Esophagus squamous epithelium (tissue), 5 donors: Measurements from ENCODE around the gene EIF3B. TPM values are rescaled to one million over a fixed set of nuclear protein-coding genes. Genes with fewer than 3 reads are reported as not detected.

Experiments used
- DNase-seq: peaks from one replicate; lab custom pipeline; 2025; lab: John Stamatoyannopoulos, UW
- H3K27ac ChIP-seq, 4 donors: fragments of 200-600 bp; sonication (generic); one replicate each; pipeline ENCODE4 v1.5.1; 2016 to 2019; ENCODE audit warnings: mild to moderate bottlenecking in 1 of 4
- H3K27me3 ChIP-seq, 4 donors: fragments of 200-600 bp; sonication (generic); 1 replicate in 3 of 4; 2 replicates in 1 of 4; pipeline versions ENCODE4 v1.5.1 to v1.6.0; 2017 to 2021; ENCODE audit warnings: antibody characterized with exemption in 1 of 4
- H3K36me3 ChIP-seq, 3 donors: fragments of 200-600 bp; sonication (generic); one replicate each; pipeline ENCODE4 v1.5.1; 2016 to 2019
- H3K4me1 ChIP-seq, 3 donors: fragments of 200-600 bp; sonication (generic); one replicate each; pipeline ENCODE4 v1.5.1; 2017 to 2019
- H3K4me3 ChIP-seq, 4 donors: fragments of 200-600 bp; sonication (generic); 1 replicate in 3 of 4; 2 replicates in 1 of 4; pipeline ENCODE4 v1.5.1; 2016 to 2019; ENCODE audit warnings: mild to moderate bottlenecking in 2 of 4, moderate library complexity in 1 of 4
- H3K9me3 ChIP-seq, 3 donors: fragments of 200-600 bp; sonication (generic); one replicate each; pipeline ENCODE4 v1.5.1; 2016 to 2019
- CTCF ChIP-seq, 6 experiments: fragments of 450-650 bp in 4 of 6; fragments of 200-600 bp in 2 of 6; sonication (generic) in 2 of 6; IDR thresholded peaks; one replicate each; pipeline ENCODE4 v1.5.1; 2016 to 2019; ENCODE audit warnings: antibody characterized with exemption in 6 of 6, mild to moderate bottlenecking in 4 of 6, moderate library complexity in 4 of 6
- POLR2A ChIP-seq, 4 donors: fragments of 450-650 bp; IDR thresholded peaks; one replicate each; pipeline ENCODE4 v1.6.1; 2017; ENCODE audit warnings: antibody characterized with exemption in 4 of 4, mild to moderate bottlenecking in 4 of 4, moderate library complexity in 3 of 4
- WGBS, 2 donors: methylation state at CpG; one replicate each; pipeline ENCODE4 v1.1.5; 2018; 5-methylcytosine and 5-hydroxymethylcytosine counted together
- intact Hi-C: fragments of 100-400 bp; cut with DNase I; formaldehyde crosslinking; loops from one replicate; pipeline ENCODE4 v1.15.0; 2022
- total RNA-seq, 4 donors: library from RNA; depleted of rRNA; stranded (reverse); fragments of >200 nt; gene quantifications; one replicate each; pipeline ENCODE4 v1.1.0, GENCODE V29; 2016
- donor health status: DM: yes; HTN: yes; CAD: no.

EIF3B gene
- total RNA-seq, 4 donors from 2014 or later, result 127 to 155 (median 136) TPM

GRCh38 chr7:2379821-2380450, 25.3 kb downstream of the EIF3B start:
- Histone ChIP-seq H3K4me1 (no peaks in the 10 kb centered on the region), H3K36me3 (peaks cover 43 to 95% (median 58%) of the 10 kb centered on the region in 3 donors), H3K4me3 (no peak overlapping the region), H3K9me3 (no peaks in the 10 kb centered on the region), H3K27me3 (no peaks in the 10 kb centered on the region), H3K27ac (no peak overlapping the region)
- no peak for DNase-seq
- WGBS, 2 donors, result 86 to 87% methylated on average over 8 to 19 of the region's 34 CpGs
- intact Hi-C loops, result no loop called here
- TF ChIP-seq POLR2A (IDR thresholded peaks at IDR 0.05), result no peak
- TF ChIP-seq CTCF (IDR thresholded peaks at IDR 0.05), result no peak

- H3K4me1 ChIP-seq, result no peaks in the 10 kb centered on the region
- H3K36me3 ChIP-seq, result peaks cover 38 to 89% (median 53%) of the 10 kb centered on the region in 3 donors
- DNase-seq, result no peak
- H3K27me3 ChIP-seq, result no peaks in the 10 kb centered on the region
- H3K4me3 ChIP-seq, result no peak overlapping the region
- intact Hi-C loops, result no loop called here
- WGBS, 2 donors, result 90 to 95% methylated on average over 5 to 23 of the region's 23 CpGs
- H3K27ac ChIP-seq, result no peak overlapping the region
- no peaks in the 10 kb centered on the region for H3K9me3 ChIP-seq
- TF ChIP-seq CTCF (IDR thresholded peaks at IDR 0.05) (no peak), POLR2A (IDR thresholded peaks at IDR 0.05) (no peak)
These were observed 25.8 kb downstream of the EIF3B start for GRCh38 chr7:2380461-2380860.

GRCh38 chr7:2381227-2381626, 26.6 kb downstream of the EIF3B start:
- H3K36me3 ChIP-seq, result peaks cover 35 to 82% (median 45%) of the 10 kb centered on the region in 3 donors
- H3K9me3 ChIP-seq, result no peaks in the 10 kb centered on the region
- intact Hi-C loops, result no loop called here
- H3K27me3 ChIP-seq, result no peaks in the 10 kb centered on the region
- WGBS, 2 donors, result 42 to 48% methylated on average over 4 to 5 of the region's 5 CpGs
- TF ChIP-seq CTCF (IDR thresholded peaks at IDR 0.05) (no peak), POLR2A (IDR thresholded peaks at IDR 0.05) (no peak)
- DNase-seq, result no peak
- H3K4me1 ChIP-seq, result no peaks in the 10 kb centered on the region
- H3K4me3 ChIP-seq, result no peak overlapping the region
- H3K27ac ChIP-seq, result no peak overlapping the region

- H3K27ac ChIP-seq, result no peak overlapping the region
- no peaks in the 10 kb centered on the region for H3K4me1 ChIP-seq
- no peak overlapping the region for H3K4me3 ChIP-seq
- 85 to 87% methylated on average over 9 to 18 of the region's 21 CpGs for WGBS, 2 donors
- no peaks in the 10 kb centered on the region for H3K9me3 ChIP-seq
- peaks cover 28 to 74% (median 37%) of the 10 kb centered on the region in 3 donors for H3K36me3 ChIP-seq
- no peak for DNase-seq
- no peaks in the 10 kb centered on the region for H3K27me3 ChIP-seq
- no peak for TF ChIP-seq POLR2A (IDR thresholded peaks at IDR 0.05)
- TF ChIP-seq CTCF (IDR thresholded peaks at IDR 0.05), result no peak
- intact Hi-C loops, result no loop called here
These were observed 27.4 kb downstream of the EIF3B start for GRCh38 chr7:2381881-2382509.

- no peak for DNase-seq
- 80% methylated on average over 7 to 20 of the region's 29 CpGs for WGBS, 2 donors
- no peak overlapping the region for H3K4me3 ChIP-seq
- H3K27ac ChIP-seq, result no peak overlapping the region
- H3K4me1 ChIP-seq, result peaks cover 0 to 4% (median 0%) of the 10 kb centered on the region in 3 donors
- no peaks in the 10 kb centered on the region for H3K27me3 ChIP-seq
- intact Hi-C loops, result no loop called here
- no peaks in the 10 kb centered on the region for H3K9me3 ChIP-seq
- TF ChIP-seq POLR2A (IDR thresholded peaks at IDR 0.05) (no peak), CTCF (IDR thresholded peaks at IDR 0.05) (no peak)
- peaks cover 23 to 60% (median 27%) of the 10 kb centered on the region in 3 donors for H3K36me3 ChIP-seq
These were observed 29.1 kb downstream of the EIF3B start for GRCh38 chr7:2383543-2384274.
